ENCODE measurements around the gene MAPK7.

Gene MAPK7

GRCh38 chr17:19380481-19381301 lies 2.4 kb downstream of the MAPK7 start:
- DNase-seq (ENCODE audit: low read depth) = no peak

- no peak for DNase-seq (ENCODE audit: low read depth)
These were observed 3.1 kb downstream of the MAPK7 start for GRCh38 chr17:19381361-19381740.

GRCh38 chr17:19381741-19382444 lies 3.6 kb downstream of the MAPK7 start:
- no peak for DNase-seq (ENCODE audit: low read depth)

GRCh38 chr17:19382531-19383444 lies 4.5 kb downstream of the MAPK7 start:
- no peak for DNase-seq (ENCODE audit: low read depth)

- DNase-seq (ENCODE audit: low read depth) = no peak
These were observed 5.6 kb downstream of the MAPK7 start for GRCh38 chr17:19383681-19384470.

- no peak for DNase-seq (ENCODE audit: low read depth)
These were observed 6.6 kb downstream of the MAPK7 start for GRCh38 chr17:19384723-19385391.

- no peak for DNase-seq (ENCODE audit: low read depth)
These were observed 7.3 kb downstream of the MAPK7 start for GRCh38 chr17:19385521-19385983.

GRCh38 chr17:19386051-19386929 lies 8.0 kb downstream of the MAPK7 start:
- no peak for DNase-seq (ENCODE audit: low read depth)

- DNase-seq (ENCODE audit: low read depth) = no peak
These were observed 8.9 kb downstream of the MAPK7 start, which contains the start of gene MFAP4 for GRCh38 chr17:19386974-19387920. Gene MFAP4 (minus strand): TSS chr17:19387190. CDS start chr17:19387155, 35 bp downstream.

GRCh38 chr17:19387921-19388521 lies 9.7 kb downstream of the MAPK7 start:
- no peak for DNase-seq (ENCODE audit: low read depth)

- DNase-seq (ENCODE audit: low read depth) = no peak
These were observed 10.8 kb downstream of the MAPK7 start for GRCh38 chr17:19388791-19389785.

- DNase-seq (ENCODE audit: low read depth) = no peak
These were observed 12.7 kb downstream of the MAPK7 start for GRCh38 chr17:19390951-19391350.

GRCh38 chr17:19391432-19391831 lies 13.1 kb downstream of the MAPK7 start:
- no peak for DNase-seq (ENCODE audit: low read depth)

GRCh38 chr17:19392303-19392702 lies 14.0 kb downstream of the MAPK7 start:
- DNase-seq (ENCODE audit: low read depth) = no peak

GRCh38 chr17:19397556-19398041 lies 19.3 kb downstream of the MAPK7 start:
- DNase-seq (ENCODE audit: low read depth) = no peak

- no peak for DNase-seq (ENCODE audit: low read depth)
These were observed 20.2 kb downstream of the MAPK7 start for GRCh38 chr17:19398301-19399181.

All from activated gamma-delta T cell treated with anti-CD3 and anti-CD28 coated beads, Interleukin-2, amount 50 U/mL, for 16 hours (primary cell).